H1 (cell line): ENCODE data around the gene ANGPTL8. TPM values are rescaled to one million over a fixed set of nuclear protein-coding genes. Genes with fewer than 3 reads are reported as not detected.

Experiments used
- CTCF ChIA-PET: fragments of 300-600 bp; sonication (Branson Sonifier 250); formaldehyde crosslinking; loops from one replicate; lab custom pipeline; 2021; ENCODE audit not compliant: partially characterized antibody; lab: Charles Lee
- POLR2A ChIA-PET: fragments of 300-600 bp; sonication (Branson Sonifier 250); formaldehyde crosslinking; loops from one replicate; lab custom pipeline; 2021; ENCODE audit warnings: inconsistent platforms; ENCODE audit not compliant: partially characterized antibody; lab: Charles Lee
- DNase-seq, 2 experiments: peaks; one replicate each; pipeline versions ENCODE4 v3.0.0 to v3.0.0-alpha.2; 2010 to 2022; ENCODE audit warnings: low spot score in 2 of 2, low read depth in 1 of 2, mixed read lengths in 1 of 2
- FAIRE-seq: peaks from 2 replicates; lab custom pipeline; 2011; peaks lifted over from hg19 to GRCh38; lab: Jason Lieb, UNC
- H2AFZ ChIP-seq: 2 replicates; pipeline ENCODE4 v1.8.1; 2012; ENCODE audit warnings: low read length, inconsistent platforms
- H2AK5ac ChIP-seq: 2 replicates; pipeline ENCODE4 v1.6.1; 2013; ENCODE audit warnings: low read depth, low read length
- H2BK120ac ChIP-seq: replicated peaks from 2 replicates; pipeline ENCODE3; 2013; ENCODE audit warnings: low read depth, low read length, inconsistent platforms
- H2BK12ac ChIP-seq: 2 replicates; pipeline ENCODE4 v1.6.1; 2013; ENCODE audit warnings: low read depth, low read length
- H2BK15ac ChIP-seq: 2 replicates; pipeline ENCODE4 v1.6.1; 2013; ENCODE audit warnings: low read length
- H2BK20ac ChIP-seq: 2 replicates; pipeline ENCODE4 v1.6.1; 2013; ENCODE audit warnings: low read length
- H2BK5ac ChIP-seq: 2 replicates; pipeline ENCODE4 v1.6.1; 2013; ENCODE audit warnings: low read depth, low read length
- H3K14ac ChIP-seq: 2 replicates; pipeline ENCODE4 v1.6.1; 2013; ENCODE audit warnings: inconsistent platforms; ENCODE audit not compliant: insufficient read length
- H3K18ac ChIP-seq: 2 replicates; pipeline ENCODE4 v1.6.1; 2013; ENCODE audit warnings: low read length; ENCODE audit errors: extremely low read depth
- H3K23ac ChIP-seq: 2 replicates; pipeline ENCODE4 v1.6.1; 2013; ENCODE audit warnings: inconsistent platforms; ENCODE audit not compliant: insufficient read length
- H3K23me2 ChIP-seq: 2 replicates; pipeline ENCODE4 v1.6.1; 2013; ENCODE audit warnings: low read depth, low read length
- H3K27ac ChIP-seq: 2 replicates; pipeline ENCODE4 v1.6.1; 2011; ENCODE audit warnings: low read depth, low read length, inconsistent platforms
- H3K27me3 ChIP-seq, 4 experiments: replicated peaks in 1 of 4; 1 replicate in 1 of 4; 2 replicates in 3 of 4; pipeline versions ENCODE4 v1.6.1 to v1.8.1; 2011 to 2013; ENCODE audit warnings: low read length in 3 of 4, mild to moderate bottlenecking in 3 of 4, inconsistent platforms in 2 of 4, mixed read lengths in 2 of 4, moderate library complexity in 1 of 4; ENCODE audit not compliant: control insufficient read depth in 3 of 4, insufficient read depth in 3 of 4; ENCODE audit errors: extremely low read depth in 1 of 4
- H3K36me3 ChIP-seq, 4 experiments: 2 replicates each; pipeline versions ENCODE4 v1.6.1 to v1.8.1; 2011 to 2013; ENCODE audit warnings: mild to moderate bottlenecking in 4 of 4, low read length in 3 of 4, moderate library complexity in 2 of 4, control low read depth in 1 of 4, inconsistent platforms in 1 of 4; ENCODE audit not compliant: insufficient read depth in 4 of 4, control insufficient read depth in 2 of 4
- H3K4ac ChIP-seq: replicated peaks from 2 replicates; pipeline ENCODE3; 2013; ENCODE audit warnings: low read length, low read depth, mixed read lengths, inconsistent platforms; ENCODE audit not compliant: insufficient read length
- H3K4me1 ChIP-seq, 4 experiments: replicated peaks in 1 of 4; 1 replicate in 1 of 4; 2 replicates in 3 of 4; pipeline versions ENCODE4 v1.6.1 to v1.8.1; 2011 to 2013; ENCODE audit warnings: low read length in 3 of 4, inconsistent platforms in 2 of 4, mixed read lengths in 1 of 4; ENCODE audit not compliant: insufficient read depth in 4 of 4, control insufficient read depth in 3 of 4
- H3K4me2 ChIP-seq, 2 experiments: 2 replicates each; pipeline versions ENCODE4 v1.6.1 to v1.8.1; 2011 to 2013; ENCODE audit warnings: low read depth in 2 of 2, low read length in 2 of 2, control low read depth in 1 of 2, inconsistent platforms in 1 of 2, mild to moderate bottlenecking in 1 of 2; ENCODE audit not compliant: insufficient read depth in 1 of 2
- H3K4me3 ChIP-seq, 4 experiments: fragments of 200-600, 300-600 bp in 1 of 4; sonication (generic), shearing (Covaris generic), sonication (Bioruptor Twin) in 1 of 4; 2 replicates each; pipeline versions ENCODE4 v1.5.1 to v1.8.1; 2011 to 2016; ENCODE audit warnings: low read length in 4 of 4, low read depth in 3 of 4, control low read depth in 2 of 4, inconsistent platforms in 2 of 4, mild to moderate bottlenecking in 2 of 4, mixed read lengths in 1 of 4, moderate library complexity in 1 of 4; ENCODE audit not compliant: insufficient read depth in 2 of 4; ENCODE audit errors: extremely low read depth in 1 of 4
- H3K56ac ChIP-seq: replicated peaks from 2 replicates; pipeline ENCODE3; 2013; ENCODE audit warnings: low read depth, mild to moderate bottlenecking, mixed read lengths, low read length, inconsistent platforms; ENCODE audit not compliant: insufficient read length
- H3K79me1 ChIP-seq: 2 replicates; pipeline ENCODE4 v1.6.1; 2013; ENCODE audit warnings: low read depth, low read length, control low read depth
- H3K79me2 ChIP-seq, 2 experiments: 2 replicates each; pipeline versions ENCODE4 v1.6.1 to v1.8.1; 2012 to 2013; ENCODE audit warnings: low read length in 2 of 2, mild to moderate bottlenecking in 2 of 2, inconsistent platforms in 1 of 2; ENCODE audit not compliant: insufficient read depth in 2 of 2, control insufficient read depth in 1 of 2
- H3K9ac ChIP-seq, 4 experiments: replicated peaks in 1 of 4; 1 replicate in 1 of 4; 2 replicates in 3 of 4; pipeline versions ENCODE4 v1.6.1 to v1.8.1; 2011 to 2013; ENCODE audit warnings: low read depth in 3 of 4, low read length in 3 of 4, control low read depth in 2 of 4, mild to moderate bottlenecking in 2 of 4, moderate library complexity in 2 of 4, inconsistent platforms in 1 of 4; ENCODE audit errors: extremely low read depth in 1 of 4
- H3K9me3 ChIP-seq, 2 experiments: 2 replicates each; pipeline versions ENCODE4 v1.6.1 to v1.8.1; 2012 to 2013; ENCODE audit warnings: mild to moderate bottlenecking in 2 of 2, moderate library complexity in 2 of 2, control low read depth in 1 of 2, inconsistent platforms in 1 of 2, low read depth in 1 of 2, low read length in 1 of 2, mixed read lengths in 1 of 2; ENCODE audit not compliant: insufficient read depth in 2 of 2
- H4K20me1 ChIP-seq, 2 experiments: replicated peaks in 1 of 2; 2 replicates each; pipeline versions ENCODE3 to v1.8.1; 2011 to 2013; ENCODE audit warnings: inconsistent platforms in 2 of 2, low read length in 2 of 2, mild to moderate bottlenecking in 1 of 2; ENCODE audit not compliant: insufficient read depth in 2 of 2, control insufficient read depth in 1 of 2
- H4K5ac ChIP-seq: 2 replicates; pipeline ENCODE4 v1.6.1; 2013; ENCODE audit warnings: low read length, low read depth, mixed read lengths, inconsistent platforms; ENCODE audit not compliant: insufficient read length
- H4K8ac ChIP-seq: 2 replicates; pipeline ENCODE4 v1.8.0; 2013; ENCODE audit warnings: mild to moderate bottlenecking, moderate library complexity, low read length, inconsistent platforms; ENCODE audit not compliant: insufficient read depth; ENCODE audit errors: extremely low read depth
- H4K91ac ChIP-seq: replicated peaks from 2 replicates; pipeline ENCODE3; 2013; ENCODE audit warnings: low read length, mixed read lengths, inconsistent platforms; ENCODE audit not compliant: insufficient read length
- GABPA ChIP-seq: IDR thresholded peaks from 2 replicates; pipeline ENCODE4 v1.6.1; 2011; ENCODE audit warnings: mild to moderate bottlenecking, low read length, moderate library complexity, borderline replicate concordance; ENCODE audit not compliant: insufficient read depth
- WGBS, 2 experiments: shearing (Covaris generic) in 1 of 2; methylation state at CpG; one replicate each; pipeline versions ENCODE4 v1.1.6 to v1.1.7; 2013 to 2015; ENCODE audit warnings: low lambda C conversion rate in 2 of 2, mixed read lengths in 2 of 2, inconsistent platforms in 1 of 2, low coverage in 1 of 2, missing lambda C conversion rate in 1 of 2; ENCODE audit not compliant: insufficient replicate concordance in 2 of 2, insufficient coverage in 1 of 2, insufficient read length in 1 of 2; ENCODE audit errors: extremely low coverage in 1 of 2, missing lambda C conversion rate in 1 of 2; 5-methylcytosine and 5-hydroxymethylcytosine counted together
- polyA plus RNA-seq, 7 experiments: library from polyadenylated mRNA; depleted of rRNA in 3 of 7; stranded (reverse) in 5 of 7; unstranded in 2 of 7; fragments of >200 nt in 5 of 7; fragments of 200-250 nt in 2 of 7; gene quantifications; 1 replicate in 5 of 7; 2 replicates in 1 of 7; 4 replicates in 1 of 7; pipeline versions ENCODE4 v1.2.1 to v1.2.3, GENCODE V29; 2011 to 2013; ENCODE audit warnings: missing spikeins in 2 of 7, mixed read lengths in 2 of 7
- total RNA-seq: library from RNA; stranded (reverse); fragmentation: NEBNext Ultra II Directional; extraction: Animal tissue kit (Norgen Biotek cat#: 25700); gene quantifications from 2 replicates; pipeline ENCODE4 v1.2.1, GENCODE V29; 2021

ANGPTL8 gene
- total and polyA plus RNA-seq, 2 of the 8 experiments (the other 6 are each of a cell fraction or from before 2014, with no cell fraction given): not detected

- Histone ChIP-seq H2BK5ac (no peak overlapping the region), H4K20me1 (peaks cover 0 to 5% of the 10 kb centered on the region in 2 experiments), H3K79me1 (no peaks in the 10 kb centered on the region), H3K36me3 (peaks cover 0 to 11% (median 2%) of the 10 kb centered on the region in 4 experiments; a peak in 4 of 8 replicates), H3K79me2 (no peaks in the 10 kb centered on the region), H3K27me3 (no peaks in the 10 kb centered on the region), H4K91ac (no peak overlapping the region), H2BK15ac (no peak overlapping the region), H2AFZ (no peak overlapping the region), H3K9me3 (no peaks in the 10 kb centered on the region), H3K9ac (no peak overlapping the region), H2BK120ac (no peak overlapping the region), H2BK12ac (no peak overlapping the region), H3K14ac (no peak overlapping the region), H3K4ac (no peak overlapping the region), H3K18ac (no peak overlapping the region), H2BK20ac (no peak overlapping the region), H4K8ac (no peak overlapping the region), H3K23me2 (no peaks in the 10 kb centered on the region), H3K4me2 (no peak overlapping the region), H4K5ac (no peak overlapping the region), H3K27ac (no peak overlapping the region), H3K4me1 (peaks cover 3 to 5% (median 4%) of the 10 kb centered on the region in 4 experiments; a peak in 4 of 7 replicates), H3K4me3 (no peak overlapping the region), H2AK5ac (no peak overlapping the region), H3K23ac (no peak overlapping the region), H3K56ac (no peak overlapping the region)
- 84% methylated on average over 5 of the region's 5 CpGs; no CpG with 5 or more reads in 1 of the 2 experiments for WGBS, 2 experiments
- TF ChIP-seq GABPA: no peak
- FAIRE-seq (no peak), DNase-seq (no peak)
- ChIA-PET CTCF (no interaction called here), POLR2A (interaction anchor here (1.0 kb wide), 1 partner anchor 10 kb away, joined by 3 read pairs; no protein-coding TSS in a partner anchor)
Observed at GRCh38 chr19:11244846-11245589, 5.6 kb downstream of the ANGPTL8 start.
